Measurements from ENCODE around the gene TBC1D9. TPM values are rescaled to one million over a fixed set of nuclear protein-coding genes. Genes with fewer than 3 reads are reported as not detected.

TBC1D9 gene
- total RNA-seq, 4 donors from 2014 or later: 13.0 to 79.2 (median 19.1) TPM

DNA sequence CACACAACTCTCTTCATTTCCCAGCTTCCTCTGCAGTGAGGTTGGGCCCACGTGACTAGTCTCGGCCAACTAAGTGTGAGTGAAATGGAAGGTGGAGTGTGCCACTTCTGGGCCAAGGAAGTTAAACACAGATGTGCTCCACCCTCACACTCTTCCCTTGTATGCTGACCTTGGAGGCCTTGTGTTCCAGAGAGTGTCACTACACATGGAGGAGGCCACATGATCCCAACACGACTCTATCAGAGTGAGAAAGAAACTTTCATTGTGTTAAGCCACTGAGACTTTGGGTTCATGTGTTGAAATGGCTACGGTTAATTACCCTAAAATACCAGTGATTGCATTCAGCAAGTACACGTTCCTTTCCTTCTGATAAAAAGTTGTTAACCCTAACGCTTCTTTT, 55.1 kb downstream of the TBC1D9 start:
- Histone ChIP-seq H3K9me3 (no peaks in the 10 kb centered on the region), H3K27ac (no peak overlapping the region), H3K4me3 (no peak overlapping the region), H3K4me1 (peaks cover 0 to 4% (median 2%) of the 10 kb centered on the region in 4 donors), H3K27me3 (no peaks in the 10 kb centered on the region), H3K36me3 (peaks cover 0 to 3% (median 0%) of the 10 kb centered on the region in 3 donors)
- no peak for TF ChIP-seq POLR2A (IDR thresholded peaks at IDR 0.05)
- TF ChIP-seq, protein P1, sequence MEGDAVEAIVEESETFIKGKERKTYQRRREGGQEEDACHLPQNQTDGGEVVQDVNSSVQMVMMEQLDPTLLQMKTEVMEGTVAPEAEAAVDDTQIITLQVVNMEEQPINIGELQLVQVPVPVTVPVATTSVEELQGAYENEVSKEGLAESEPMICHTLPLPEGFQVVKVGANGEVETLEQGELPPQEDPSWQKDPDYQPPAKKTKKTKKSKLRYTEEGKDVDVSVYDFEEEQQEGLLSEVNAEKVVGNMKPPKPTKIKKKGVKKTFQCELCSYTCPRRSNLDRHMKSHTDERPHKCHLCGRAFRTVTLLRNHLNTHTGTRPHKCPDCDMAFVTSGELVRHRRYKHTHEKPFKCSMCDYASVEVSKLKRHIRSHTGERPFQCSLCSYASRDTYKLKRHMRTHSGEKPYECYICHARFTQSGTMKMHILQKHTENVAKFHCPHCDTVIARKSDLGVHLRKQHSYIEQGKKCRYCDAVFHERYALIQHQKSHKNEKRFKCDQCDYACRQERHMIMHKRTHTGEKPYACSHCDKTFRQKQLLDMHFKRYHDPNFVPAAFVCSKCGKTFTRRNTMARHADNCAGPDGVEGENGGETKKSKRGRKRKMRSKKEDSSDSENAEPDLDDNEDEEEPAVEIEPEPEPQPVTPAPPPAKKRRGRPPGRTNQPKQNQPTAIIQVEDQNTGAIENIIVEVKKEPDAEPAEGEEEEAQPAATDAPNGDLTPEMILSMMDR (IDR thresholded peaks at IDR 0.05): no peak
- DNase-seq: no peak

DNA sequence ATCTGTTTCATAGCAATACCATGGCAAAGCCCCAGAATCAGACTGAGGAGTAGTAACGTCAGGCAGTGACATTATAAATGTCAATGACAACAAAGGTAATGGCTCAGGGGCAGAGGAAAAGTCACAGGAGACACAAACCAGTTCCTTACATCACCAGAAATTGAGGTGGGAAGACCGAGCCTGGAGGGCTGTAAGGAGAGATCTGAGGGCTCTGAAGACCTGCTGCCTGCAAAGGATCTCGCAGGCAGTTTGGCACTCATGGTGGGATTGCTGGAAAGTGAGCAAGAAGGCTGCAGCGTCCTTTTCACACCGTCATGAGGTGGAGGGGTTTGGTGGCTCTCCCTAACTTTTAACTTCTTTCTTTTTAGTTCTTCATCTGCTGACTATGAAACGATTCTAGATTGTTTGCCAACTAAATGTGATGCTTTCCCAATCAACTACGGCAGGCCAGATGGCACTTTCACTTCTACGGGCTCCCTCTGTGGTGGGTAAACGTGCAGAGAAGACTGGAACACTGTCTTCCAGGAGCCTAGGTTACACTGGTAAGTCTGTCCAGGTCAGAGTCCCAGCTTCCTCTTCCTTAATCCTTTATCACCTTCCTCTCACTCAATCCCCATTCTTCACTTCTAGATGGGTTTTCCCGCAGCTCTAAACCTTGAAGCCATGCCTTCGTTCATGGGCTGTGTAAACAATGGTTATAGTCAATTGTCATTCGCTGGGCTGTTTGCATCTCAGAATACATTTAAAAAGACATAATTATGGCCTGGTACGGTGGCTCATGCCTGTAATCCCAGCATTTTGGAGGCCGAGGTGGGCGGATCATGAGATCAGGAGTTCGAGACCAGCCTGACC, 58.2 kb downstream of the TBC1D9 start:
- Histone ChIP-seq H3K27ac (peak overlapping the region in 1 of 4 donors; percentile 33), H3K4me1 (peaks cover 0 to 4% (median 0%) of the 10 kb centered on the region in 4 donors), H3K36me3 (peaks cover 0 to 3% (median 0%) of the 10 kb centered on the region in 3 donors), H3K27me3 (no peaks in the 10 kb centered on the region), H3K9me3 (no peaks in the 10 kb centered on the region), H3K4me3 (no peak overlapping the region)
- no peak for DNase-seq
- no peak for TF ChIP-seq POLR2A (IDR thresholded peaks at IDR 0.05)
- TF ChIP-seq, protein P1 (IDR thresholded peaks at IDR 0.05): no peak

DNA sequence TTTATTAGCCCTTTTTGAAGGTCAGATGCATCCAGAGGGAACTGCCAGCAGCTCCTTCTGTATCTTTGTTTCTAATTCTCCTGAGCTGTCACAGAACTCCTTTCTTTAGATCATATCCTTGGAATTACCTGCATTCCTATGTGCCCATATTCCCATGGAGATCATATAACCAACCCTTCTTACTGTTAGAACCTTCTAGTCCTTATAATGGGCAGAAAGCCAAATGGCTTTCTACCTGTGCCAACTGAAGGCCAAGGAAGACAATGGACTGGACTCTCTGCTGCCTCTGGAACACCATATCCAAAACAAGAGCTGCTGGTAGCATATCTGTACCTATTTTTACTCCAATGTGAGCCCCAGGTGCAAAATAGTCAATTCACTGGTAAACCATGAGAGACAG, 60.7 kb downstream of the TBC1D9 start:
- H3K4me3 ChIP-seq: no peak overlapping the region
- no peaks in the 10 kb centered on the region for H3K27me3 ChIP-seq
- peaks cover 0 to 3% (median 0%) of the 10 kb centered on the region in 3 donors for H3K36me3 ChIP-seq
- H3K4me1 ChIP-seq: peaks cover 0 to 4% (median 0%) of the 10 kb centered on the region in 4 donors
- no peak for DNase-seq
- no peaks in the 10 kb centered on the region for H3K9me3 ChIP-seq
- H3K27ac ChIP-seq: no peak overlapping the region
- no peak for TF ChIP-seq POLR2A (IDR thresholded peaks at IDR 0.05)
- TF ChIP-seq, protein P1 (IDR thresholded peaks at IDR 0.05): no peak

DNA sequence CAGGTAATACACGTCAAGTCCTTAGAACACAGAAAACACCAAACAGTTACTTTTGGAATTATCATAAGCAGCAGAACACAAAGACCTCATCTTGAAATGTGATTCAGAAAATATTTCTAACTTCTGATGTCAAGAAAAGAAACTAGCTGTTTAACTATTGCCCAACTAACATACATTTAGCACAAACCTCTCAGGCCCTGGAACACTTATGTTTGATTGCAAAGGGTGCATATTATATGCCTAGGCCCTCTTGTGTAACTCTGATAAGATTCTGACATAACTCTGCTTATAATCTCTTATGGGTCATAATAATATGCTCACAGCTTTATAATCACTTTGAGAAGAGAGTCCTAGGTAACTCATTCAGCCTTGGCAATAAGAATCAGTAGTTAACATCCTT, 62.6 kb downstream of the TBC1D9 start:
- Histone ChIP-seq H3K4me1 (peaks cover 0 to 4% (median 0%) of the 10 kb centered on the region in 4 donors), H3K27me3 (no peaks in the 10 kb centered on the region), H3K36me3 (no peaks in the 10 kb centered on the region), H3K27ac (no peak overlapping the region), H3K4me3 (no peak overlapping the region), H3K9me3 (no peaks in the 10 kb centered on the region)
- no peak for TF ChIP-seq POLR2A (IDR thresholded peaks at IDR 0.05)
- TF ChIP-seq, protein P1 (IDR thresholded peaks at IDR 0.05): no peak
- DNase-seq: no peak

DNA sequence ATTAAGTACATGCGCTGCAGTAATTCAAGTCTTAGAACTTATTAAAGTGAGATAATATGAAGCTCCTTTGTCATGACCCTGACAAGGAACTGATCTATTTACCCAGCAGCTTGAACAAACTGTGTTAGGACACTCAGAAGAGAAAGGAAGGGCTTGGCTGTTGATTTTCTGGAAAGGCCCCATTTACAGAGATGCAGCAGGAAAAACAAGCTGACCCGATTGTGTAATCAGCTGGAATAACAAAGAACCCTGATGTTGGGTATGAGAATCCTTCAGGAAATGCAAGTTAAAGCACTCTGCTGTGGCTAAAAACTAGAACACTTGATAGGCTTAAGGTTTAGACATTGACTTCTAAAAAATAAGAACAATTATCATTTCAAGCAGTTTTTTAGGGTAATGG, 64.8 kb downstream of the TBC1D9 start:
- Histone ChIP-seq H3K36me3 (no peaks in the 10 kb centered on the region), H3K27ac (peak overlapping the region in 1 of 4 donors; percentile 36), H3K27me3 (no peaks in the 10 kb centered on the region), H3K4me1 (no peaks in the 10 kb centered on the region), H3K4me3 (no peak overlapping the region), H3K9me3 (no peaks in the 10 kb centered on the region)
- no peak for DNase-seq
- TF ChIP-seq, protein P1 (IDR thresholded peaks at IDR 0.05): no peak
- no peak for TF ChIP-seq POLR2A (IDR thresholded peaks at IDR 0.05)
